ENCODE results near the gene GATD1. TPM values are rescaled to one million over a fixed set of nuclear protein-coding genes. Genes with fewer than 3 reads are reported as not detected.

The GATD1 gene
- total and polyA plus RNA-seq, 9 of the 15 experiments (the other 6 are each of a cell fraction or from before 2014, with no cell fraction given) = 2.8 to 144 (median 36.9) TPM

DNA sequence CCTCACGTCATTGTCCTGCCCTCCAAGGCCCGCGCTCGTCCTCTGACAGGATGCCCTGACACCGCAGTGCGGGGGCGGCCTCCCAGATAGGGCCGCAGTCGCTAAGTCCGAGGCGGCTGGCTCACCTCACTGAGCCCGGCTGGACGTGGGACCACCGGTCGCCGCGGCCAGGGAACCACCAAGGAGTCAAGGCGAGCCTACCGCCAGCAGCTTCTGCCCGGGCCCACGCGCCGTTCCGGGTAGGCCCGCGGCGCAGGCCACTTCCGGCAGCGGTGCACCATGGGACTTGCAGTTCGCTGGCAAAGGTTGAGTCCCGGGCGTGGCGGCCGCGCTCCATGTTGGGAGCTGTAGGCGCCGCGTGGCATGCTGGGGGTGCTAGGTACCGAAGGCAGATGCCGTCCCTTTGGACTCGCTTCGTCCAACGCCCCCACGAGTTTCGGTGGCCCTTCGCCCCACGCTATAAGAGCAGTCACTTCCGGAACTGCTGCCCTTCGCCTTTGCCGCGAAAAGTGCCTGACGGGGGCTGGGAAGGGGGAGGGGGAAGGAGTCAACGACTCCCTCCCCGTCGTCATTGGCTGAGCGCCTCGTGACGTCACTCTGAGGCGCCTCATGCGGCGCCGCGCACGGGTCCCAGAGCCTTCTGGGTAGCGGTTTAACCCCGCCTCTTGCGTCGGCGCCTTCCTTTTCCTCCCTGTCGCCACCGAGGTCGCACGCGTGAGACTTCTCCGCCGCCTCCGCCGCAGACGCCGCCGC is 32.2 kb upstream of the GATD1 start, which contains the start of gene RPLP2 (continued):
- TF ChIP-seq PURB (CRISPR knock-in tag; IDR thresholded peaks at IDR 0.05; ENCODE audit: low read depth) (no peak), ZNF764 (CRISPR knock-in tag; IDR thresholded peaks at IDR 0.05; ENCODE audit: low read depth) (no peak), RBM25 (IDR thresholded peaks at IDR 0.05; ENCODE audit: low read depth, low read length, severe bottlenecking) (no peak), GTF2E2 (tag; IDR thresholded peaks at IDR 0.05) (peak; percentile 88; the same call in 1 of the 2 replicates), GABPB2 (CRISPR knock-in tag; conservative IDR thresholded peaks at IDR 0.05) (no peak), ZNF778 (CRISPR knock-in tag; IDR thresholded peaks at IDR 0.05) (no peak), FIP1L1 (IDR thresholded peaks at IDR 0.05; ENCODE audit: low read depth, low read length, poor library complexity, severe bottlenecking) (no peak), SIX5 (IDR thresholded peaks at IDR 0.05; ENCODE audit: borderline replicate concordance in 1 of 2, insufficient read depth in 1 of 2, low read depth in 1 of 2, low read length in 2 of 2) (peak; percentile 81 to 83), BMI1 (IDR thresholded peaks at IDR 0.05; ENCODE audit: low read length) (no peak), TBP (optimal IDR thresholded peaks at IDR 0.05; ENCODE audit: low read depth, low read length) (peak; percentile 98), ZNF830 (CRISPR knock-in tag; IDR thresholded peaks at IDR 0.05) (no peak), CBX8 (IDR thresholded peaks at IDR 0.05; ENCODE audit: borderline replicate concordance, extremely low read depth, low read depth, low read length, poor library complexity, severe bottlenecking) (no peak), JUND (IDR thresholded peaks at IDR 0.05; ENCODE audit: borderline replicate concordance, low read depth, low read length) (peak; percentile 76), JUND (tag; IDR thresholded peaks at IDR 0.05; ENCODE audit: borderline replicate concordance, low read depth, low read length) (no peak; the same call in 1 of the 3 replicates), SREBF2 (CRISPR knock-in tag; IDR thresholded peaks at IDR 0.05) (no peak), MYBL2 (IDR thresholded peaks at IDR 0.05; ENCODE audit: low read depth) (no peak), MYBL2 (CRISPR knock-in tag; IDR thresholded peaks at IDR 0.05; ENCODE audit: borderline replicate concordance) (no peak), GATAD2B (IDR thresholded peaks at IDR 0.05; ENCODE audit: borderline replicate concordance) (no peak), ZNF253 (CRISPR knock-in tag; conservative IDR thresholded peaks at IDR 0.05) (no peak)
- TF ChIP-seq, protein P1, sequence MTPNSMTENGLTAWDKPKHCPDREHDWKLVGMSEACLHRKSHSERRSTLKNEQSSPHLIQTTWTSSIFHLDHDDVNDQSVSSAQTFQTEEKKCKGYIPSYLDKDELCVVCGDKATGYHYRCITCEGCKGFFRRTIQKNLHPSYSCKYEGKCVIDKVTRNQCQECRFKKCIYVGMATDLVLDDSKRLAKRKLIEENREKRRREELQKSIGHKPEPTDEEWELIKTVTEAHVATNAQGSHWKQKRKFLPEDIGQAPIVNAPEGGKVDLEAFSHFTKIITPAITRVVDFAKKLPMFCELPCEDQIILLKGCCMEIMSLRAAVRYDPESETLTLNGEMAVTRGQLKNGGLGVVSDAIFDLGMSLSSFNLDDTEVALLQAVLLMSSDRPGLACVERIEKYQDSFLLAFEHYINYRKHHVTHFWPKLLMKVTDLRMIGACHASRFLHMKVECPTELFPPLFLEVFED (CRISPR knock-in tag; conservative IDR thresholded peaks at IDR 0.05) = 0 out of 2 replicates have a peak, but pooled peaks have one; percentile 11
- TF ChIP-seq, protein P2, sequence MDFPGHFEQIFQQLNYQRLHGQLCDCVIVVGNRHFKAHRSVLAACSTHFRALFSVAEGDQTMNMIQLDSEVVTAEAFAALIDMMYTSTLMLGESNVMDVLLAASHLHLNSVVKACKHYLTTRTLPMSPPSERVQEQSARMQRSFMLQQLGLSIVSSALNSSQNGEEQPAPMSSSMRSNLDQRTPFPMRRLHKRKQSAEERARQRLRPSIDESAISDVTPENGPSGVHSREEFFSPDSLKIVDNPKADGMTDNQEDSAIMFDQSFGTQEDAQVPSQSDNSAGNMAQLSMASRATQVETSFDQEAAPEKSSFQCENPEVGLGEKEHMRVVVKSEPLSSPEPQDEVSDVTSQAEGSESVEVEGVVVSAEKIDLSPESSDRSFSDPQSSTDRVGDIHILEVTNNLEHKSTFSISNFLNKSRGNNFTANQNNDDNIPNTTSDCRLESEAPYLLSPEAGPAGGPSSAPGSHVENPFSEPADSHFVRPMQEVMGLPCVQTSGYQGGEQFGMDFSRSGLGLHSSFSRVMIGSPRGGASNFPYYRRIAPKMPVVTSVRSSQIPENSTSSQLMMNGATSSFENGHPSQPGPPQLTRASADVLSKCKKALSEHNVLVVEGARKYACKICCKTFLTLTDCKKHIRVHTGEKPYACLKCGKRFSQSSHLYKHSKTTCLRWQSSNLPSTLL (IDR thresholded peaks at IDR 0.05) = no peak
- TF ChIP-seq, protein P3, sequence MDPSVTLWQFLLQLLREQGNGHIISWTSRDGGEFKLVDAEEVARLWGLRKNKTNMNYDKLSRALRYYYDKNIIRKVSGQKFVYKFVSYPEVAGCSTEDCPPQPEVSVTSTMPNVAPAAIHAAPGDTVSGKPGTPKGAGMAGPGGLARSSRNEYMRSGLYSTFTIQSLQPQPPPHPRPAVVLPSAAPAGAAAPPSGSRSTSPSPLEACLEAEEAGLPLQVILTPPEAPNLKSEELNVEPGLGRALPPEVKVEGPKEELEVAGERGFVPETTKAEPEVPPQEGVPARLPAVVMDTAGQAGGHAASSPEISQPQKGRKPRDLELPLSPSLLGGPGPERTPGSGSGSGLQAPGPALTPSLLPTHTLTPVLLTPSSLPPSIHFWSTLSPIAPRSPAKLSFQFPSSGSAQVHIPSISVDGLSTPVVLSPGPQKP (CRISPR knock-in tag; IDR thresholded peaks at IDR 0.05) = no peak
- TF ChIP-seq, protein P4, sequence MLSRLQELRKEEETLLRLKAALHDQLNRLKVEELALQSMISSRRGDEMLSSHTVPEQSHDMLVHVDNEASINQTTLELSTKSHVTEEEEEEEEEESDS (CRISPR knock-in tag; IDR thresholded peaks at IDR 0.05) = no peak

All from K562 (cell line).